Right cardiac atrium (tissue), 5 donors: ENCODE results near the gene CYREN. TPM values are rescaled to one million over a fixed set of nuclear protein-coding genes. Genes with fewer than 3 reads are reported as not detected.
A peak's percentile ranks its signal among the peaks of the same experiment; 100 is the strongest.

ENCODE experiments used
- ATAC-seq, 2 donors: fragments of 200-7000 bp; cut with Tn5 transposase; one replicate each; pipeline versions ENCODE4 v1.8.0 to v1.9.1; 2020; ENCODE audit warnings: moderate library complexity in 2 of 2, mild to moderate bottlenecking in 1 of 2
- DNase-seq, 3 donors: peaks; one replicate each; pipeline ENCODE4 v3.0.0-alpha.2; 2020
- H3K27ac ChIP-seq: one replicate; pipeline ENCODE4 v1.5.1; 2013; ENCODE audit warnings: mild to moderate bottlenecking, low read length, control low read depth, moderate library complexity
- H3K27me3 ChIP-seq: one replicate; pipeline ENCODE4 v1.6.1; 2013; ENCODE audit not compliant: control insufficient read depth, insufficient read depth
- H3K4me1 ChIP-seq: one replicate; pipeline ENCODE4 v1.6.1; 2013; ENCODE audit warnings: low read length; ENCODE audit not compliant: control insufficient read depth, insufficient read depth
- H3K4me3 ChIP-seq: one replicate; pipeline ENCODE4 v1.5.1; 2013; ENCODE audit warnings: low read length, control low read depth
- H3K9me3 ChIP-seq: one replicate; pipeline ENCODE4 v1.6.1; 2013; ENCODE audit warnings: low read length; ENCODE audit not compliant: control insufficient read depth
- WGBS: extraction: QIAGEN DNeasy Blood & Tissue Kit; methylation state at CpG from one replicate; pipeline ENCODE4 v1.1.7; 2013; 5-methylcytosine and 5-hydroxymethylcytosine counted together
- intact Hi-C, 4 donors: fragments of 100-400 bp; cut with DNase I; formaldehyde crosslinking; loops; one replicate each; pipeline versions ENCODE4 v1.11.0 to v1.14.0; 2022 to 2023
- polyA plus RNA-seq: library from polyadenylated mRNA; stranded (reverse); fragments of 200-250 nt; gene quantifications from one replicate; pipeline ENCODE4 v1.2.3, GENCODE V29; 2013
- total RNA-seq, 4 donors: library from RNA; stranded (reverse); fragmentation: NEBNext Ultra II Directional; extraction: Animal tissue kit (Norgen Biotek cat#: 25700); gene quantifications; one replicate each; pipeline ENCODE4 v1.2.1, GENCODE V29; 2021
- donor health status: healthy with polysubstance abuse.
- donor health status: DM: no; HTN: yes; CAD: no.
- donor health status: DM: no; HTN: no; CAD: no.
- donor health status: DM: no; HTN: yes; CAD: no; lungs with severe emphysema.
- donor health status: DM: yes; HTN: yes; CAD: no.

The CYREN gene
- total and polyA plus RNA-seq, 5 donors: 27.7 to 40.5 (median 33.0) TPM

GRCh38 chr7:135156290-135156689 lies 14.2 kb downstream of the CYREN start:
- ATAC-seq (no peak), DNase-seq (no peak)
- Histone ChIP-seq H3K4me3 (no peak overlapping the region), H3K9me3 (no peaks in the 10 kb centered on the region), H3K27ac (no peak overlapping the region), H3K27me3 (no peaks in the 10 kb centered on the region), H3K4me1 (peaks cover 26% of the 10 kb centered on the region)
- intact Hi-C loops: no loop called here
- WGBS: 88% methylated on average over 1 of the region's 1 CpG

DNA sequence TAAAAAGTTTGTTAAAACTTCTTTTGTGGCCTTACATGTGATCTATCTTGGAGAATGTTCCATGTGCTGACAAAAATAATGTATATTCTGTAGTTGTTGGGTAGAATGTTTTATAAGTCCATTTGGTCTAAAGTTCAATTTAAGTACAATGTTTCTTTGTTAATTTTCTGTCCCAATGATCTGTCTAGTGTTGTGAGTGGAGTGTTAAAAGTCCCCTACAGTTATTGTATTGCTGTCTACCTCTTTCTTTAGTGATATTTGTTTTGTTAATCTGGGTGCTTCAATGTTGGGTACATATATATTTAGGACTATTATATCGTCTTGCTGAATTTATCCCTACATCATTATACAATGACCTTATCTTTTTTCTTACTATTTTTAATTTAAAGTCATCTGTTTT lies 15.8 kb downstream of the CYREN start:
- Histone ChIP-seq H3K9me3 (no peaks in the 10 kb centered on the region), H3K4me3 (no peak overlapping the region), H3K27ac (no peak overlapping the region), H3K27me3 (no peaks in the 10 kb centered on the region), H3K4me1 (peaks cover 23% of the 10 kb centered on the region)
- WGBS: 94% methylated on average over 1 of the region's 1 CpG
- DNase-seq (no peak), ATAC-seq (no peak)
- intact Hi-C loops: no loop called here

GRCh38 chr7:135152442-135152841 lies 18.1 kb downstream of the CYREN start:
- H3K9me3 ChIP-seq: no peaks in the 10 kb centered on the region
- H3K27me3 ChIP-seq: no peaks in the 10 kb centered on the region
- DNase-seq (no peak), ATAC-seq (no peak)
- H3K4me3 ChIP-seq: no peak overlapping the region
- intact Hi-C loops: no loop called here
- peaks cover 8% of the 10 kb centered on the region for H3K4me1 ChIP-seq
- 45% methylated on average over 1 of the region's 1 CpG for WGBS
- H3K27ac ChIP-seq: no peak overlapping the region

DNA sequence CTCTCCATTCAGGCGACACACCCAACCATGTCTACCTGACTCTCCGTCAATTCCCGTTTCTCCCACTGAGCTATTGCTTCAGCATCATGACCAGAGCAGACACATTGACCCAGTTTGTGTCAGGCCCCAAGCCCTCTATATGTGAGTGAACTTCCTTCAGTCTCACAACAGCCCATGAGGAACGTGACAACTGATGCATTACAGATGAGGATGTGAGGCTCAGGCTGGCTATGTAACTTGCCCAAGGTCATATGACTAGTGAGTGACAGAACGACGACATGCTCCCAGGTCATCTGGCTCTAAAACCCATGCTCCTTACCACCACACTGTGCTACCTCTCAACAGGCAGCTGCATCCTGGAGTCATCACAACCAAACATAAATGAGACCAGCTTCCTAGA lies 19.0 kb downstream of the CYREN start:
- ATAC-seq (peak; percentile 11 to 28), DNase-seq (no peak)
- no peaks in the 10 kb centered on the region for H3K27me3 ChIP-seq
- 68% methylated on average over 6 of the region's 6 CpGs for WGBS
- peak overlapping the region; percentile 55 for H3K27ac ChIP-seq
- H3K4me1 ChIP-seq: peaks cover 6% of the 10 kb centered on the region
- intact Hi-C loops: no loop called here
- no peak overlapping the region for H3K4me3 ChIP-seq
- H3K9me3 ChIP-seq: no peaks in the 10 kb centered on the region

- no peaks in the 10 kb centered on the region for H3K9me3 ChIP-seq
- intact Hi-C loops: no loop called here
- WGBS: 79% methylated on average over 2 of the region's 2 CpGs
- peak overlapping the region; percentile 50 for H3K27ac ChIP-seq
- DNase-seq (no peak), ATAC-seq (peak in 1 of 2 donors; percentile 58)
- peak overlapping the region; percentile 35 for H3K4me3 ChIP-seq
- no peaks in the 10 kb centered on the region for H3K27me3 ChIP-seq
- peaks cover 6% of the 10 kb centered on the region for H3K4me1 ChIP-seq
Measured at GRCh38 chr7:135151132-135151531, 19.4 kb downstream of the CYREN start.

DNA sequence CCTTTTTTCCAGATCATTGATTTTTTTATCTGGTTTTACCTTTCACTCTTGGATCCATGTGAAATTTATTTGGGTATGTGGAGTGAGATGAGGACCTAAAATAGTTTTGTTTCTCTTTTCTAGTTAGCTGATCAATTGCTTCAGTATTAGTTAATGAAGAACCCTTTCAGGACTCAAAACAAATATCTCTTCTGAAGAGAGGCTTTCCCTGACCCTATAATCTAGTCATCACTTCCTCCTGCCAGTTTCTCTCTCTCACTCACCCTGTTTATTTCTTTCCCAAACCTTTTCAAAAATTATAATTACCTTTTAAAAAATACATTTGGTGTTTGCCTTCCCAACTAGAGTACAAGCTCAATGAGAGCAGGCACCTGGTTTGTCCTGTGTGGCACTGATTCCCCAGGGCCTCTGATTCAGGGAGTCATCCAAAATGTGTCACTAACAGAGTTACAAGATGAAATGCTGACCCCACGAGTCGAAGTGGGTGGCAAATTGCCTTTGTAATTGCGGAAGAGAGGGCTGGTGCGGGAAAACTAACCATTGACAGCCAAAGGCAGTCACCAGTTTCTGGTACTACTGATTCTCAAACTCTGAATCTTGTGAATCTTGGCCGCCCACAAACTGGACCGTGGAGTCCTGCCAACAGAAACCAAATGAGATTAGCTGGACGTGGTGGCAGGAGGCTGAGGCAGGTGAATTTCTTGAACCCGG lies 20.3 kb downstream of the CYREN start:
- Histone ChIP-seq H3K4me1 (peaks cover 6% of the 10 kb centered on the region), H3K4me3 (peak overlapping the region; percentile 35), H3K27me3 (no peaks in the 10 kb centered on the region), H3K27ac (peak overlapping the region; percentile 70), H3K9me3 (no peaks in the 10 kb centered on the region)
- intact Hi-C loops: no loop called here
- peak in 1 of 3 donors; percentile 50 for DNase-seq
- WGBS: 43% methylated on average over 8 of the region's 8 CpGs
- peak in 1 of 2 donors; percentile 10 for ATAC-seq

GRCh38 chr7:135147899-135148721 lies 22.4 kb downstream of the CYREN start, which contains the start of gene TMEM140:
Gene TMEM140, plus strand, starts transcription at chr7:135148072. Its CDS starts 16,370 bp downstream, at chr7:135164442.
- Histone ChIP-seq H3K4me3 (peak within 1 kb of the TSS; percentile 75), H3K9me3 (no peaks in the 10 kb centered on the region), H3K27me3 (no peaks in the 10 kb centered on the region), H3K4me1 (peaks cover 11% of the 10 kb centered on the region), H3K27ac (peak within 1 kb of the TSS; percentile 97)
- WGBS: 26% methylated on average over 13 of the region's 13 CpGs
- ATAC-seq (peak; percentile 74 to 80), DNase-seq (peak in 2 of 3 donors; percentile 62 to 65)
- intact Hi-C loops: no loop called here

- Histone ChIP-seq H3K9me3 (no peaks in the 10 kb centered on the region), H3K4me3 (peak overlapping the region; percentile 75), H3K27ac (peak overlapping the region; percentile 97), H3K27me3 (no peaks in the 10 kb centered on the region), H3K4me1 (peaks cover 11% of the 10 kb centered on the region)
- DNase-seq: no peak
- intact Hi-C loops: no loop called here
- ATAC-seq: peak; percentile 58 to 67
- 17% methylated on average over 6 of the region's 6 CpGs for WGBS
Measured at GRCh38 chr7:135147341-135147898, 23.1 kb downstream of the CYREN start.

DNA sequence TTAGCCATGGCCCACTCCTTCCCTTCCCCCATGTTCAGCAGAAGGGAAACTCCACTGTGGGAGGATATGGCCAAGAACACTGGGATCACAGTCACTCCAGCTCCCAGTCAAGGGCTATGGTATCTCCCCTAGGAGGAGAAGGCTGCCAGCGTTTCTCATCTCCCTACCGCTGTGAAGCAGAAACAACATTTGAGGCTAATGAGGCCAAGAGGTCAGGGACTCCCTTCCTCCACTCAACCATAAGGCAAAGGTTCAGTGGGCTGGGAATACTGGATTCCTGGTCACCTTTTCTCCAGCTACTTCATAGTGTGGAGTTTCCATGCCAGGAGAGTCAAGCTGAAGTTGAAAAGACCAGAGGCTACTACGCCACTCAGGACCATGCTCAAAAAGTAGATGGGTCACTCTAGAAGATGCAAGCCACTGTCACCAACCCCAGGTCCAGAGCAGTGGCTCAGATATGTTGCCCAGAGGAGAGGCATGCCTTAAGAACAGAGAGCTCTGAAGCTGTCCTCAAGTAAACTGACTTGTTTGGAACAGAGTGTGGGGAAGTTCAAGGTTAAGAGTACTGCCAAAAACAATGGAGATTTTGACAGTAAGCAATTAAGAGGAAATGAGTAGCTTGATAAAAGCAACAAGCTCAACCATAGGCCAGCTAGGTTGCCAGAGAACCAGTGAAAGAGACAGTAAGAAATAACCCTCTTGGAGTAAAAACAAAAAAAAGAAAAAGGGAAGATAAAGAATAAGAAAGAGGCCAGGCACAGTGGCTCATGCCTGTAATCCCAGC lies 26.4 kb downstream of the CYREN start:
- DNase-seq: no peak
- H3K27ac ChIP-seq: peak overlapping the region; percentile 47
- intact Hi-C loops: no loop called here
- H3K9me3 ChIP-seq: no peaks in the 10 kb centered on the region
- 61% methylated on average over 3 of the region's 3 CpGs for WGBS
- H3K4me1 ChIP-seq: peaks cover 5% of the 10 kb centered on the region
- ATAC-seq: peak; percentile 73 to 90
- H3K4me3 ChIP-seq: no peak overlapping the region
- H3K27me3 ChIP-seq: no peaks in the 10 kb centered on the region

- no peak for ATAC-seq
- Histone ChIP-seq H3K4me3 (no peak overlapping the region), H3K27ac (no peak overlapping the region), H3K9me3 (no peaks in the 10 kb centered on the region), H3K4me1 (no peaks in the 10 kb centered on the region), H3K27me3 (no peaks in the 10 kb centered on the region)
- intact Hi-C loops: no loop called here
- DNase-seq: no peak
Measured at GRCh38 chr7:135129579-135129978, 40.9 kb downstream of the CYREN start.
